AG20443 (cell line): ENCODE measurements around the gene KCNN1.
A peak's percentile ranks its signal among the peaks of the same experiment; 100 is the strongest.
"Not testable (repeated sequence)": the region's sequence is repeated elsewhere in the genome, so short reads cannot be mapped to it uniquely, and the experiment has no call there.

ENCODE experiments used
- DNase-seq: peaks from one replicate; pipeline ENCODE4 v3.0.0; 2012; ENCODE audit warnings: low spot score, mixed read lengths

The KCNN1 gene

GRCh38 chr19:18000915-18001776, 34.2 kb downstream of the KCNN1 start:
- DNase-seq, result peak; percentile 97

GRCh38 chr19:18001777-18002345, 35.0 kb downstream of the KCNN1 start:
- DNase-seq, result peak; percentile 3

DNA sequence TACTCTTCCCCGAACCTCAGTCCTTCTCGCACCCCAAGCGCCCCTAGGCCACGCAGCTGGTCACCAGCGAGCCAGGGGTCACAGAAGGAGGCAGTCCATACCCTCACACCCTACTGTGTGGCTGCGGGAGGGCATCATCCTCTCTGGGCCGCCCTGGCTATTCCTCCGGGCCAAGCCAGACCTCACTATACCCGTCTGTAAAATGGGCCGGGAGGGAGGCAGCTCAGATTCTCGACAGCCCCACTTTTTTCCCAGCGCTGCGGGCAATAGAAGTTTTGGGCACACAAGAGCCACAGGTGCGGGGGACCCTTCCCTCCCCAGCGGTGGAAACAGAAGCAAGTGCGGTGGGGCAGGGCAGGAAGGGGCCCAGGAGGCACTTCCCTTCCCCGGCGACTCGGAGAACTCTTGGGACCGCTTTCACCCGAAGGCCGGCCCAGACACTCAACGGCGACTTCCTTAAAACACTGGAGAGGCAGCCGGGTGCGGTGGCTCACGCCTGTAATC, 35.5 kb downstream of the KCNN1 start:
- DNase-seq, result no peak

- DNase-seq, result not testable (repeated sequence)
Observed at GRCh38 chr19:18005750-18006149, 38.8 kb downstream of the KCNN1 start.

- DNase-seq, result peak; percentile 86
Observed at GRCh38 chr19:18007044-18007916, 40.4 kb downstream of the KCNN1 start.

GRCh38 chr19:18007917-18008673, 41.2 kb downstream of the KCNN1 start, which contains the start of gene ARRDC2:
ARRDC2 (plus strand) TSS chr19:18008170; CDS start chr19:18008311, 141 bp downstream.
- DNase-seq, result peak; percentile 99

GRCh38 chr19:18008814-18009213, 41.9 kb downstream of the KCNN1 start:
- no peak for DNase-seq

GRCh38 chr19:18009412-18010066, 42.6 kb downstream of the KCNN1 start:
- DNase-seq, result no peak

DNA sequence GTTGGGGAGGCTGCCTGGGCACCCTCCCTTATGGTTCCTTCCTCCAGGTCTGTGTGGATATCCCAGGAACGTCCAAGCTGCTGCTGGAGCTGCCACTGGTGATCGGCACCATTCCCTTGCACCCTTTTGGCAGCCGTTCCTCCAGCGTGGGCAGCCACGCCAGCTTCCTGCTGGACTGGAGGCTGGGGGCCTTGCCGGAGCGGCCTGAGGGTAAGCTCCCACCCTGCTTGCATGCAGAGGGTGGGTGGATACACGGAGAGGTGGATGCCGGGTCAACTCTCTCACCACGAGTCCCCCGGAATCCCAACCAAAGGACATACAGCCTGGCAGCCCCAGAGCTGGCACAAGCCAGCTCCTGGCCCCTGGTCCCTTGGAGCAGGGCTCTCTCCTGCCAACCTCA, 43.2 kb downstream of the KCNN1 start:
- DNase-seq, result no peak

DNA sequence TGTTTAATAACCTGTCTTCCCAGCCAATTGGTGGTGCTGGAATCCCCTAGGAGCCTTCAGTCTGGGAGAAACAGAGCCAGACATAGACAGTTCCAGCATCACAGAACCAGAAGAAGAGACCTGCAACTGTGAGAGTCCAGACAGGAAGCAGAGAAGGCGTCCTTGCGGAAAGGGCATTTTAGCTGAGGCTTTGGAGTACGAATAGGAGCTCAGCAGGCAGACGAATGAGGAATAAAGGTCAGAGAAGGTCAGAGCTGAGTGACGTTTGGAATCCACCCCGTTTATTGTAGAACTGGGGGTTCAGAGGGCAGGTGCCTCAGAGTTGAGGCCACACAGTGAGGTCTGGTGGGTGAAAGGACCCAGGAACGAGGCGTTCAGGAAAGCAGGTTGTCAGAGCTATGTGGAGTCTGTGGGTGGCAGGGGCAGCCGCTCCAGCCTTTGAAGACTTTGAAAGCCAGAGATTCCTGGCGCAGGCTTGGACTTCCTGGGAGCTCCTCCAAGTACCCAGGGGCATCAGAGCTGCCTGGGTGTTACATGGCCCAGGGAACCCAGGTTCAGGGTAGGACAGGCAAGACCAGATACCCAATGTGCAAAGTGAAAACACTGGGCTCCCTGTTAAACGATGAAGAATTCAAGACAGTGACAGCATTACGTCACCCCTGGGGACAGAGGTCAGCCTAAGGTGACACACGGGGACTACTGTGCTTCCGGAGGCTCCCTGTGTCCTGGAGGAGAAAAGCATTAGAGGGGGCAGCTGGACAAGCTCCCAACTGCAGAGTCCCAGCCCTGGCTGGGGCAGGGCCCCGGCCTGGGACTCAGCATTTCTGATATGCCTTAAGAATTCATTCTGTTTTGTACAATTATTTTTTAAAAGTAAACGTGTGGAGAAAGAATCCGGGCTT, 46.6 kb downstream of the KCNN1 start:
- DNase-seq, result no peak

DNA sequence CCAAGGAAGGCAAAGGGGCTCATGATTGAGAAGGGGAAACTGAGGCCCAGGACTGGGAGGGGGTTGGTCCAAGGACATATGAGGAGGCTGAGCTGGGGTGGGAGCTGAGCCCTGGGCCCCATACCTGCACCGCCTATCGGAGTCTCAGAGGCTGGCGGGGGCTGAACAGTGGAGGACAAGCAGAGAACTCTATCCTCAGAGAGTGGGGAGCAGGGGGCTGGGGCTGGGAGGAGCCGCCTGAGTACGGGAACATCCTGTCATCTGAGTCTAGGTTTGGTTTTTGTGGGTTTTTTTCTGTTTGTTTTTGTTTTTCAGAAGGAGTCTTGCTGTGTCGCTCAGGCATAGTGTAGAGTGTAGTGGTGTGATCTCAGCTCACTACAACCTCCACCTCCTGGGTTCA, 47.3 kb downstream of the KCNN1 start:
- no peak for DNase-seq

DNA sequence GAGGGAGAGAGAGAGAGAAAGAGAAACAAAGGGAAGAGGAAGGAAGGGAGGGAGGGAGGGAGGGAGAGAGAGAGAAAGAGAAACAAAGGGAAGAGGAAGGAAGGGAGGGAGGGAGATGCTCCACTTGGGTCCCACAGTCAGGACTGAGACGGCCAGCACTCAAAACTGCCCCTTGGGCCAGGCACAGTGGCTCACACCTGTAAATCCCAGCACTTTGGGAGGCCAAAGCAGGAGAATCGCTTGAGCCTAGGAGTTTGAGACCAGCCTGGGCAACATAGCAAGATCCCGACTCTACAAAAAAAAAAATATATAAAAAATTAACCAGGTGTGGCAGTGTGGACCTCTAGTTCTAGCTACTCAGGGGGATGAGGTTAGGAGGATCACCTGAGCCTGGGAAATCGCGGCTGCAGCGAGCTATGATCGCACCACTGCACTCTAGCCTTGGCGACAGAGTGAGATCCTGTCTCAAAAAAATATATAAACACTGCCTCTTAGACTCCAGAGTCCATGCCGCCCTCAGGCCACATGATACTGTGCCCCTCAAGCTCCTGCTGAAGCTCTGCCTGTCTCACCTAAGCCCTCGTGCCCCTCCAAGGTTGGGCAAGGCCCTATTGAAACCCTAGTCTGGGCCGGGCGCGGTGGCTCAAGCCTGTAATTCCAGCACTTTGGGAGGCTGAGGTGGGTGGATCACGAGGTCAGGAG, 49.5 kb downstream of the KCNN1 start:
- no peak for DNase-seq

DNA sequence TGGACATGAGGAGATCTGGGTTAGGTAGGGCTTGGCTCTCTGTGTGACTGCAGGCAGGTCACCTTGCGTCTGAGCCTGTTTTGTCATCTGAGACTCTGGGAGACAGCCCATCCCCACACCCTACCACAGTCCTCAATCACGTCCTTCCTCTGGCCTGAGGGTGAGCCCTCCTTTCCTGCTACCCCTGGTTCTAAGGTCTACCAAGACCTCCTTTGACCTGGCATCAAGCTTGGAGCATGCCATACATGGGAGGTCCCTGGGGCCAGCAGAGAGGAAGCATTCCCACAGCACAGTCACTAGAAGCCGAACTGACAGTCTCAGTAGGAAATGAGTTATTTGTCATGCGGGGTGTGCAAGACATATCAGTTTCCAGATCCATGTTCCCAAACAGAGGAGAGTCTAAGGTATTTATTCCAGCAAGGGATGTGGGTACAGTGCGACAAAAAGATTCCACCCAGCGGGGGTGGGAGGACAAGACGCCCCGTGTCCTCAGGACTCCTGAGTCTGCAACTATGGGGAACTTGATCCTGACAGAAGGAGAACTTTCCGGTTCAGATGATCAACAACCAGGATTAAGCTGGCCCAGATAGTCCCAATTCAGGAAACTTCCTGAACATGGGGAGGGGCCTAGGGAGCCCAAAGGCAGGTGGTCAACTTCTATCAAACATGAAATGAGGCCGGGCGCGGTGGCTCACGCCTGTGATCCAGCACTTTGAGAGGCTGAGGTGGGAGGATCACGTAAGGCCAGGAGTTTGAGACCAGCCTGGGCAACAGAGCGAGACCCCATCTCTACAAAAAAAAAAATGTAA, 50.6 kb downstream of the KCNN1 start:
- DNase-seq, result no peak

- peak; percentile 78 for DNase-seq
Observed at GRCh38 chr19:18020212-18021085, 53.5 kb downstream of the KCNN1 start.

DNA sequence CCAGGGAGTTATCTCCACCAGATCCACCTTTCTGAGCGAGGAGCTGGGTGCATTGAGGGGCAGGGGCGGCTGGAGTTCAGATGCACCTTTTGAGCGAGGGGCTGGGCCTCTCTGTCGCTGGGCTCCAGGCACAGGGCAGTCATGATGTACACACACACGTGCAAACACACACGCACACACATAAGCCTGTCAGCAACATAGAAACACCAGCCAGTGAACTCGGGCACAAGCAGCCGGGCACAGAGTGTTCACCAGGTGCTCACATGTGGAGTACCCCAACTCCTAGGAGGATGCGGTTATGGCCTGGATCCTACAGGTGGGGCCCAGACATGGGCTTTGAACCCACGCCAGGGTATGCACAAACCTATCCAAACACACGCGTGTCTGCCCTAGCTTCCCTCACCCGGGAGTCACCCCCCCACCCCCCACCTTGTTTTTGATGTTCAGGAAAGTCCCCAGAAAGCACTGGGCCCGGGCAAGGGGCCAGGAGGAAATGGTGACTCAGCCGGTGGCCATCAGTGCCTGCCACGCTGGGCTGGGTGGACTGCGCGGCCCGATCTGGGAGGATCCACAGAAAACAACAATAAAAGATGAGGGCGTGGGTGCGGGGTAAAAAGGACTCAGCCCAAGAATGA, 54.3 kb downstream of the KCNN1 start:
- DNase-seq, result peak; percentile 92

DNA sequence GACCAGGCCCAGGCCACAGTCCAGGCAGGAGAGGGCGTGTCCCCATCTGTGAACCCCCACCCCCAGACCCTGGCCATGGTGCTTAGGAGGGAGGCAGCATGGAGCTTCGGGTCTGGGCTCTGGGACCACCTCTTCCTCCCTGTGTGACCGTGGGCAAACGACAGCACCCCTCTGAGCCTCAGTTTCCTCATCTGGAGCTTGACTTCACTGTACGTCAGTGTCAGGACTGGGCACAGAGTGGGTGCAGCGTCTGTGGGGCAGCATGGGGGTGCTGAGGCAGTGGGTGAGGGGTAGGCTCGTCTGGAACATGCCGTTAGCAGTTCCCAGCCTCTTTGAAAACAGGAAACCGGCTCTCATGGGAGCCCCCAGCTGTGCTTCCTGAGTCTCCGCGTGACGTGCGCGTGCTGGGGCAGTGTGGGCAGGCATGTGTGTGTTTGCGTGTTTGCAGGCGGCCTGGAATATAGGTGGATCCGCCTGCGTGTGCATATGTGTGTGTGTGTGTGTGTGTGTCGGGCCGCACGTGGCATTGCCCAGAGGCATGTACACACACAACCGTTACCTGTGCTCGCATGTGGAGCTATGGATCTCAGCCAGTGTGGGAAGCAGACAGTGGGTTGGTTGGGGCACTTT, 56.8 kb downstream of the KCNN1 start:
- DNase-seq, result no peak
